B cell (primary cell): Measurements from ENCODE around the gene ELP1. TPM values are rescaled to one million over a fixed set of nuclear protein-coding genes. Genes with fewer than 3 reads are reported as not detected.
"Not testable (repeated sequence)": the region's sequence is repeated elsewhere in the genome, so short reads cannot be mapped to it uniquely, and the experiment has no call there.

ENCODE experiments used
- ATAC-seq: fragments of 200-7000 bp; cut with Tn5 transposase; one replicate; pipeline ENCODE4 v1.10.0; 2021; ENCODE audit warnings: low read depth, mild to moderate bottlenecking, moderate number of reproducible peaks, moderate library complexity
- CTCF ChIA-PET: fragments of 350-600 bp; sonication (Branson Sonifier 250); formaldehyde crosslinking; loops from one replicate; lab custom pipeline; 2021; ENCODE audit warnings: antibody characterized with exemption, inconsistent platforms; lab: Charles Lee
- POLR2A ChIA-PET: fragments of 350-600 bp; sonication (Branson Sonifier 250); formaldehyde crosslinking; loops from one replicate; lab custom pipeline; 2021; ENCODE audit warnings: antibody characterized with exemption; lab: Charles Lee
- DNase-seq: peaks from one replicate; pipeline ENCODE4 v3.0.0; 2013
- H2AFZ ChIP-seq: 2 replicates; pipeline ENCODE4 v1.6.1; 2012; ENCODE audit warnings: mild to moderate bottlenecking, low read depth, low read length; ENCODE audit not compliant: insufficient read depth, poor library complexity, severe bottlenecking
- H3K27ac ChIP-seq, 2 donors: 1 replicate in 1 of 2; 2 replicates in 1 of 2; pipeline ENCODE4 v1.5.1; 2012 to 2013; ENCODE audit warnings: low read length in 2 of 2, mild to moderate bottlenecking in 2 of 2, moderate library complexity in 1 of 2
- H3K27me3 ChIP-seq, 4 experiments: fragments of 200-600 bp in 1 of 4; sonication (generic) in 1 of 4; replicated peaks in 1 of 4; 1 replicate in 2 of 4; 2 replicates in 2 of 4; pipeline versions ENCODE4 v1.6.1 to v1.7.0; 2013 to 2016; ENCODE audit warnings: low read length in 3 of 4, mild to moderate bottlenecking in 2 of 4, mixed read lengths in 1 of 4, moderate library complexity in 1 of 4; ENCODE audit not compliant: insufficient read depth in 4 of 4, control insufficient read depth in 3 of 4; ENCODE audit errors: control extremely low read depth in 1 of 4
- H3K36me3 ChIP-seq, 2 experiments: replicated peaks in 1 of 2; 1 replicate in 1 of 2; 2 replicates in 1 of 2; pipeline versions ENCODE4 v1.6.1 to v1.7.1; 2013; ENCODE audit warnings: low read length in 1 of 2; ENCODE audit not compliant: insufficient read depth in 2 of 2, control insufficient read depth in 1 of 2; ENCODE audit errors: control extremely low read depth in 1 of 2, extremely low read depth in 1 of 2
- H3K4me1 ChIP-seq, 2 donors: fragments of 200-600 bp in 1 of 2; sonication (generic) in 1 of 2; 1 replicate in 1 of 2; 2 replicates in 1 of 2; pipeline versions ENCODE4 v1.5.1 to v1.6.1; 2013 to 2017; ENCODE audit warnings: low read length in 2 of 2; ENCODE audit not compliant: control insufficient read depth in 2 of 2, insufficient read depth in 2 of 2
- H3K4me2 ChIP-seq: replicated peaks from 2 replicates; pipeline ENCODE3; 2012; ENCODE audit warnings: mild to moderate bottlenecking, low read depth, low read length; ENCODE audit not compliant: poor library complexity, severe bottlenecking
- H3K4me3 ChIP-seq, 5 experiments: fragments of 200-600 bp in 1 of 5; sonication (generic) in 1 of 5; 1 replicate in 3 of 5; 2 replicates in 2 of 5; pipeline versions ENCODE4 v1.5.1 to v1.7.0; 2011 to 2016; ENCODE audit warnings: low read length in 4 of 5, mild to moderate bottlenecking in 4 of 5, low read depth in 2 of 5, control low read depth in 1 of 5, moderate library complexity in 1 of 5; ENCODE audit not compliant: insufficient read depth in 1 of 5; ENCODE audit errors: control extremely low read depth in 1 of 5, extremely low read depth in 1 of 5
- H3K79me2 ChIP-seq: fragments of 200-600 bp; sonication (generic); one replicate; pipeline ENCODE4 v1.6.0; 2016; ENCODE audit warnings: low read length; ENCODE audit not compliant: control insufficient read depth, insufficient read depth
- H3K9ac ChIP-seq: fragments of 200-600 bp; sonication (generic); 2 replicates; pipeline ENCODE4 v1.6.1; 2017; ENCODE audit warnings: mild to moderate bottlenecking, low read length, moderate library complexity
- H3K9me3 ChIP-seq, 3 donors: one replicate each; pipeline versions ENCODE4 v1.6.1 to v1.7.1; 2013; ENCODE audit warnings: low read length in 2 of 3; ENCODE audit not compliant: control insufficient read depth in 2 of 3, insufficient read depth in 1 of 3; ENCODE audit errors: control extremely low read depth in 1 of 3
- H4K20me1 ChIP-seq: 2 replicates; pipeline ENCODE4 v1.6.0; 2012; ENCODE audit warnings: mild to moderate bottlenecking, low read length; ENCODE audit not compliant: insufficient read depth, control insufficient read depth, poor library complexity, severe bottlenecking
- H3K27ac Mint-ChIP-seq: one replicate; pipeline ENCODE4 v1.8.0; 2021; ENCODE audit warnings: mixed read lengths
- H3K27me3 Mint-ChIP-seq: one replicate; pipeline ENCODE4 v1.8.0; 2021; ENCODE audit warnings: mixed read lengths
- H3K4me1 Mint-ChIP-seq: one replicate; pipeline ENCODE4 v1.8.0; 2021; ENCODE audit warnings: mixed read lengths
- H3K4me3 Mint-ChIP-seq: one replicate; pipeline ENCODE4 v1.8.0; 2021; ENCODE audit warnings: mixed read lengths
- H3K9me3 Mint-ChIP-seq: one replicate; pipeline ENCODE4 v1.8.0; 2022; ENCODE audit warnings: mixed read lengths; ENCODE audit not compliant: insufficient read depth
- EZH2 ChIP-seq: IDR thresholded peaks from 2 replicates; pipeline ENCODE4 v1.6.1; 2012; ENCODE audit warnings: borderline replicate concordance, low read depth, mild to moderate bottlenecking, moderate library complexity, low read length; ENCODE audit not compliant: insufficient read depth, poor library complexity, severe bottlenecking
- WGBS: methylation state at CpG from one replicate; pipeline ENCODE4 v1.1.5; 2013; ENCODE audit warnings: missing lambda C conversion rate; ENCODE audit not compliant: insufficient coverage; 5-methylcytosine and 5-hydroxymethylcytosine counted together
- intact Hi-C: fragments of 100-400 bp; cut with micrococcal nuclease; formaldehyde crosslinking; loops from one replicate; pipeline ENCODE4 v1.10.0; 2022
- polyA plus RNA-seq: library from polyadenylated mRNA; depleted of rRNA; stranded (reverse); fragments of >200 nt; gene quantifications from 2 replicates; pipeline ENCODE4 v1.2.3, GENCODE V29; 2012
- total RNA-seq, 2 donors: library from RNA; stranded (reverse); fragments of 120-200 nt in 1 of 2; gene quantifications; 1 replicate in 1 of 2; 2 replicates in 1 of 2; pipeline versions ENCODE4 v1.2.3 to v1.2.4, GENCODE V29; 2013 to 2022
- TF ChIP-seq, protein P1 (sequence below): fragments of 200-600 bp; IDR thresholded peaks from one replicate; pipeline ENCODE4 v1.8.0; 2022; ENCODE audit warnings: antibody characterized with exemption, mild to moderate bottlenecking

ELP1 gene
- total and polyA plus RNA-seq, 2 donors (not counting 1 experiment from before 2014, with no cell fraction given) = 20.8 to 29.4 TPM

GRCh38 chr9:108850293-108850897 lies 83.5 kb downstream of the ELP1 start:
- intact Hi-C loops = no loop called here
- H3K27me3 Mint-ChIP-seq = peaks cover 12% of the 10 kb centered on the region
- H3K27ac Mint-ChIP-seq = no peak overlapping the region
- Histone ChIP-seq H4K20me1 (no peaks in the 10 kb centered on the region), H3K79me2 (no peaks in the 10 kb centered on the region), H3K27ac (no peak overlapping the region), H3K27me3 (no peaks in the 10 kb centered on the region), H2AFZ (no peak overlapping the region), H3K4me3 (no peak overlapping the region), H3K4me1 (peaks cover 0 to 3% of the 10 kb centered on the region in 2 donors), H3K36me3 (no peaks in the 10 kb centered on the region), H3K9ac (no peak overlapping the region), H3K4me2 (no peak overlapping the region), H3K9me3 (no peaks in the 10 kb centered on the region)
- no peak for TF ChIP-seq EZH2
- TF ChIP-seq, protein P1, sequence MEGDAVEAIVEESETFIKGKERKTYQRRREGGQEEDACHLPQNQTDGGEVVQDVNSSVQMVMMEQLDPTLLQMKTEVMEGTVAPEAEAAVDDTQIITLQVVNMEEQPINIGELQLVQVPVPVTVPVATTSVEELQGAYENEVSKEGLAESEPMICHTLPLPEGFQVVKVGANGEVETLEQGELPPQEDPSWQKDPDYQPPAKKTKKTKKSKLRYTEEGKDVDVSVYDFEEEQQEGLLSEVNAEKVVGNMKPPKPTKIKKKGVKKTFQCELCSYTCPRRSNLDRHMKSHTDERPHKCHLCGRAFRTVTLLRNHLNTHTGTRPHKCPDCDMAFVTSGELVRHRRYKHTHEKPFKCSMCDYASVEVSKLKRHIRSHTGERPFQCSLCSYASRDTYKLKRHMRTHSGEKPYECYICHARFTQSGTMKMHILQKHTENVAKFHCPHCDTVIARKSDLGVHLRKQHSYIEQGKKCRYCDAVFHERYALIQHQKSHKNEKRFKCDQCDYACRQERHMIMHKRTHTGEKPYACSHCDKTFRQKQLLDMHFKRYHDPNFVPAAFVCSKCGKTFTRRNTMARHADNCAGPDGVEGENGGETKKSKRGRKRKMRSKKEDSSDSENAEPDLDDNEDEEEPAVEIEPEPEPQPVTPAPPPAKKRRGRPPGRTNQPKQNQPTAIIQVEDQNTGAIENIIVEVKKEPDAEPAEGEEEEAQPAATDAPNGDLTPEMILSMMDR = no peak
- ChIA-PET POLR2A (no interaction called here), CTCF (no interaction called here)
- peaks cover 6% of the 10 kb centered on the region for H3K4me1 Mint-ChIP-seq
- ATAC-seq = no peak
- H3K9me3 Mint-ChIP-seq = no peaks in the 10 kb centered on the region
- WGBS = no CpG with 5 or more reads among the region's 3 CpGs
- no peak overlapping the region for H3K4me3 Mint-ChIP-seq
- no peak for DNase-seq

- H3K79me2 ChIP-seq, H3K4me2 ChIP-seq, H4K20me1 ChIP-seq, H3K4me3 Mint-ChIP-seq, DNase-seq, H3K36me3 ChIP-seq, H3K4me1 Mint-ChIP-seq, H3K4me1 ChIP-seq, intact Hi-C loops, H3K9ac ChIP-seq, H3K27ac Mint-ChIP-seq, H3K27ac ChIP-seq, H3K27me3 ChIP-seq, H2AFZ ChIP-seq, H3K9me3 ChIP-seq, ATAC-seq, H3K4me3 ChIP-seq, POLR2A ChIA-PET, H3K9me3 Mint-ChIP-seq: not testable (repeated sequence)
- WGBS = 95% methylated on average over 8 of the region's 8 CpGs
- H3K27me3 Mint-ChIP-seq = peaks cover 12% of the 10 kb centered on the region
- CTCF ChIA-PET = interaction anchor here (1.2 kb wide), 1 partner anchor 18 kb away, joined by 3 read pairs; no protein-coding TSS in a partner anchor
Observed at GRCh38 chr9:108848296-108848695, 85.6 kb downstream of the ELP1 start.
